Measurements from ENCODE around the gene MTTP.

MTTP gene

GRCh38 chr4:99668472-99668871, 93.8 kb downstream of the MTTP start:
- DNase-seq (ENCODE audit: low read depth in 1 of 2, low spot score in 1 of 2) = no peak

GRCh38 chr4:99669084-99669483, 94.5 kb downstream of the MTTP start:
- DNase-seq (ENCODE audit: low read depth in 1 of 2, low spot score in 1 of 2) = no peak

- DNase-seq (ENCODE audit: low read depth in 1 of 2, low spot score in 1 of 2) = no peak
Observed at GRCh38 chr4:99670409-99671073, 95.9 kb downstream of the MTTP start.
